Liver (tissue), 3 donors: ENCODE data around the gene GNAI2.

ENCODE experiments used
- ATF3 ChIP-seq: IDR thresholded peaks from 2 replicates; pipeline ENCODE4 v1.6.1; 2016; ENCODE audit warnings: antibody characterized with exemption
- CTCF ChIP-seq: fragments of 150-350 bp; IDR thresholded peaks from 2 replicates; pipeline ENCODE4 v1.5.1; 2017; ENCODE audit warnings: improper control_type of control experiment, low read depth, low read length; ENCODE audit not compliant: missing input control
- GABPA ChIP-seq, 2 donors: IDR thresholded peaks in 1 of 2; conservative IDR thresholded peaks in 1 of 2; 2 replicates each; pipeline ENCODE4 v1.6.1; 2016; ENCODE audit warnings: antibody characterized with exemption in 2 of 2, mild to moderate bottlenecking in 1 of 2, moderate library complexity in 1 of 2
- JUND ChIP-seq, 2 donors: IDR thresholded peaks; 2 replicates each; pipeline ENCODE4 v1.6.1; 2016; ENCODE audit warnings: antibody characterized with exemption in 2 of 2
- MAX ChIP-seq: IDR thresholded peaks from 2 replicates; pipeline ENCODE4 v1.6.1; 2016; ENCODE audit warnings: antibody characterized with exemption
- NR2F2 ChIP-seq: IDR thresholded peaks from 2 replicates; pipeline ENCODE4 v1.6.1; 2016; ENCODE audit warnings: antibody characterized with exemption
- RAD21 ChIP-seq, 2 donors: IDR thresholded peaks; 2 replicates each; pipeline ENCODE4 v1.6.1; 2016; ENCODE audit warnings: antibody characterized with exemption in 2 of 2, mild to moderate bottlenecking in 2 of 2
- REST ChIP-seq: IDR thresholded peaks from 2 replicates; pipeline ENCODE4 v1.6.1; 2016; ENCODE audit warnings: antibody characterized with exemption, mild to moderate bottlenecking
- RXRA ChIP-seq, 2 donors: IDR thresholded peaks; 2 replicates each; pipeline ENCODE4 v1.6.1; 2017 to 2018; ENCODE audit warnings: antibody characterized with exemption in 2 of 2, mild to moderate bottlenecking in 1 of 2
- SP1 ChIP-seq: IDR thresholded peaks from 2 replicates; pipeline ENCODE4 v1.6.1; 2018; ENCODE audit warnings: antibody characterized with exemption, mild to moderate bottlenecking
- TAF1 ChIP-seq: conservative IDR thresholded peaks from 2 replicates; pipeline ENCODE4 v1.6.1; 2016; ENCODE audit warnings: antibody characterized with exemption, mild to moderate bottlenecking
- ZBTB33 ChIP-seq: IDR thresholded peaks from 2 replicates; pipeline ENCODE4 v1.6.1; 2016; ENCODE audit warnings: antibody characterized with exemption
- donor health status: healthy.
- donor health status: healthy.

- TF ChIP-seq CTCF (no peak), MAX (no peak), RAD21 (IDR thresholded peaks at IDR 0.05) (no peak), GABPA (IDR thresholded peaks at IDR 0.05 in 1 of 2, conservative IDR thresholded peaks at IDR 0.05 in 1 of 2) (no peak), SP1 (no peak), ATF3 (no peak), TAF1 (no peak), ZBTB33 (no peak), JUND (IDR thresholded peaks at IDR 0.05) (no peak), RXRA (IDR thresholded peaks at IDR 0.05) (no peak), NR2F2 (no peak), REST (no peak)
Measured at GRCh38 chr3:50239649-50240048, 3.6 kb downstream of the GNAI2 start.
